ENCODE measurements around the gene NGDN.

NGDN gene

DNA sequence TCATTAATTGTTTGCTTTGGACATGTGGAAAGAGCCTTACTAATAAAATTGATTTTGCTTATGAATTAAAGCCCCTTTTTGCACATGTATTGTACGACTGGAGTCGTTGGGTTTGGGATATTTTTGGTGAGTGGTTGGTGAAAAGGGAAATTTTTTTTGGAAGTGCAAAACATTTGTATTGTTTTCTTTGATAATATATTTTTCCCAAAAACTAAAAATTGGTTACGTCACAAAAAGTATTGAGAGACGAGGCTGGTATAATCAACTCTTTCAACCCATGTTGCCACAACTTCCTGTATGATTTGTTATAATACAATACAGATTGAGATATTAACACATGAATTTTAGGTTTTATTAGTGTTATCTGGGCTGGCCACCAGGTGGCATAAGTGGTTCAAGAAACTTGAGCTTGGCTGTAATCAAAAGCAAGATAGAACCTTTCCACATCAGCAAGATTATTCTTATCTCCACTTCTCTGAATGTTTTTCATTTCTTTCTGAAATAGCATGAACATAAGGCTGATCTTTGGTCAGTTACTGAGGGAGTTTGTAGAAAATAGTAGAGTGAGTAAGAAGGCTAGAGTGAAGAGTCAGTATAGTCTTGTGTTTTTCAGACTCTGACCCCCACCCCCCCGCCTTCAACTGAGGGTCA is 8.7 kb downstream of the NGDN start:
- H3K4me3 ChIP-seq (ENCODE audit: low read depth, low read length), result no peak overlapping the region
- peak; percentile 46; the same call in 1 of the 2 replicates for TF ChIP-seq CTCF (IDR thresholded peaks at IDR 0.05; ENCODE audit: borderline replicate concordance, insufficient read depth, low read depth, low read length)

DNA sequence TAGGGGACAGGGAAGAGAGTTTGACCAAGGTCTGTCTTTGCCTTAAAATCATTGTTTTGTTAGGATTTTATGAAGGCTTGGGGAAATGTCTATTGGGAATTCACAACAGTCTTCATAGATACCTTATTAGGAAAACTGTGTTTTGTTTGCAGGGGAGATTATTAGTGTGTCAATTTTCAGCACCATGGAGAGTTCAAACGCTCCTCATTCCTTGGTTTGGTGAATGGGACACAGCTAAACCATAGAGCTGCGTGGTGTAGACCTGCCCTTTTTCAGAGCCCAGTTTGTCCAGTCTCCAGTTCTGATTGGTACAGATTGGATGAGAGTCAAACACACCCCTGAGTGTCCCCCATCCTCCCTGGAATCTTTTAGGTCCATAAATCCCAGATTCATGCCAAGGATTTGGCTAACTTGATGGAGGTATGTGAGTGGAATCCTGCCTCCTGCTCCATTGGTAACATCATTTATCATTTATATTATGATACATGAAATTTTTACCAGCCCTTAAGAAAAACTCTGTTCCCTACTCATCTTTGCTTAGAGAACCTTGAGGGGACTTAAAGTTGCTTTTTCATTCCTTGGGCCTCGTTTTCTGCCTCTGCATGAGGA is 12.0 kb downstream of the NGDN start:
- H3K4me3 ChIP-seq (ENCODE audit: low read depth, low read length), result no peak overlapping the region
- TF ChIP-seq CTCF (IDR thresholded peaks at IDR 0.05; ENCODE audit: borderline replicate concordance, insufficient read depth, low read depth, low read length), result no peak

GRCh38 chr14:23481979-23482822 is 12.7 kb downstream of the NGDN start:
- TF ChIP-seq CTCF (IDR thresholded peaks at IDR 0.05; ENCODE audit: borderline replicate concordance, insufficient read depth, low read depth, low read length), result no peak
- no peak overlapping the region for H3K4me3 ChIP-seq (ENCODE audit: low read depth, low read length)

DNA sequence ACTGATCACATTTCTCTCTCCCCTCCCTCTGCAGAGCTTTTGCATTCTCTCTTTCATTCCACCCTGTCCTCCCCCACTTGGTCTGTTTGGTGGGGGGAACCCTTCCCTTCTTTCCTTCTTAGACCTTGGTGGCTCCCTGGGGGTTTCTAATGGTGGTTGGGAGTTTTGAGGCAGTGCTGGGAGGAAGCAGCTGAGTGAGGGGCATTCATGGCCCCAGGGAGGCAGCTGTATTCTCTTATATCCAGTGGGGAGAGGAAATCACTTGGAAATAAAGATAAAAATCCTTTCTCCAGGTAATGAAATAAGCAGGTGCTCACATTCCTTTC is 13.3 kb downstream of the NGDN start:
- TF ChIP-seq CTCF (IDR thresholded peaks at IDR 0.05; ENCODE audit: borderline replicate concordance, insufficient read depth, low read depth, low read length), result no peak
- H3K4me3 ChIP-seq (ENCODE audit: low read depth, low read length), result no peak overlapping the region

DNA sequence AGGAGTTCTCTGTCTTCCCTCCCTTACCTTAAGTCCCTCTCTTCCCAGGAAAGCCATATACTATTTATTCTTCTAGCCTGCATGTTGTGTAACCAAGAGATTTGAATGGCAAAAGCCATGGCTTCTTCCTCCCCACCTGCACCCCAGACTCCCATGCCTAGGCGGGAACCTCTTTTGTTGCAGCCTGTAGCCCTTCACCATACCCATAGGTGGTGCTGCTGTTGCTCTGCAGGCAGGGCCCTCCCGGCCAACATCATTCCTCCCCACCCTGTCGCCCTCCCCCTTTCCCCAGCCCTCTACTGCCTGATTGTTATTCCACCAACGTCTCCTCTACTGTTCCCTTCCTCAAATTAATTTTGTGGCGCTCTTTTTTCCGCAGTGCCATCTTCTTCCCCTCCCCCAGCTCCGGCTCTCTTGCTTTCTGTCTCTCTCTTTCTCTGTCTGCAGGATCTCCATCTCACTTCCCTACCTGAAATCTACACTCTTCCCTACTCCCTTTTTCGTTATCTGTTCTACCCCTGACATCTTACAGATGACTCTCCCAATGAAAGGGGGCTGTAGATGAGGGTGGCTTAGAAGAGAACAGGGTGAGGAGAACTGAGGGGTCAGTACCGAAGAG is 13.8 kb downstream of the NGDN start:
- peak; percentile 62 for TF ChIP-seq CTCF (IDR thresholded peaks at IDR 0.05; ENCODE audit: borderline replicate concordance, insufficient read depth, low read depth, low read length)
- H3K4me3 ChIP-seq (ENCODE audit: low read depth, low read length), result no peak overlapping the region

DNA sequence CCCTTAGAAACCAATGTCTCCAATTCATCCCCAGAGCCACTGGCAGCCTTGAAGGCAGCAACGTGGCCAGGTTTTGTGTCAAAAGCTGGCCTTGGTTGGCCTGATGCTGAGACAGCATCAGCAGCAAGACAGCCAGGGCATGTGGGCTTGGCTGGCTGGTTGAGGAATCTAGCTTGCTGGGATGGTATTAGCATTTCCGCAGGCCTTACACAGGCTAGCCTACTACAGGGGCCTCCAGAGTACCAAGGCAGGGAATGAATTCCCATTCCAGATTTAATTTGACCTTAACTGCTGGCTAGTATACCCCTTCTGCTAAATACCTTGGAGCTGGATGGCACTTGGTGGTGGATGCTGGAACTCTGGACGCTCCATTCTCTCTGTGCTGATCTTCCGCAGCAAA is 15.8 kb downstream of the NGDN start:
- no peak for TF ChIP-seq CTCF (IDR thresholded peaks at IDR 0.05; ENCODE audit: borderline replicate concordance, insufficient read depth, low read depth, low read length)
- H3K4me3 ChIP-seq (ENCODE audit: low read depth, low read length), result no peak overlapping the region
